Uterus (tissue), 2 donors: ENCODE measurements around the gene BPIFB6.

ENCODE experiments used
- CTCF ChIP-seq, 4 experiments: fragments of 200-600 bp in 2 of 4; fragments of 450-650 bp in 2 of 4; sonication (generic) in 2 of 4; IDR thresholded peaks; one replicate each; pipeline ENCODE4 v1.5.1; 2016 to 2019; ENCODE audit warnings: antibody characterized with exemption in 4 of 4, mild to moderate bottlenecking in 2 of 4, moderate library complexity in 1 of 4
- POLR2A ChIP-seq, 2 donors: fragments of 450-650 bp; IDR thresholded peaks; one replicate each; pipeline ENCODE4 v1.6.1; 2016; ENCODE audit warnings: antibody characterized with exemption in 2 of 2, mild to moderate bottlenecking in 1 of 2, moderate library complexity in 1 of 2

- no peak for TF ChIP-seq POLR2A (IDR thresholded peaks at IDR 0.05)
- TF ChIP-seq CTCF (IDR thresholded peaks at IDR 0.05): no peak
Observed at GRCh38 chr20:32991792-32992641, 39.4 kb upstream of the BPIFB6 start.
